Measurements from ENCODE around the gene KBTBD8. TPM values are rescaled to one million over a fixed set of nuclear protein-coding genes. Genes with fewer than 3 reads are reported as not detected.

The KBTBD8 gene
- total and polyA plus RNA-seq, 9 of the 15 experiments (the other 6 are each of a cell fraction or from before 2014, with no cell fraction given) = 2.7 to 9.1 (median 5.6) TPM

DNA sequence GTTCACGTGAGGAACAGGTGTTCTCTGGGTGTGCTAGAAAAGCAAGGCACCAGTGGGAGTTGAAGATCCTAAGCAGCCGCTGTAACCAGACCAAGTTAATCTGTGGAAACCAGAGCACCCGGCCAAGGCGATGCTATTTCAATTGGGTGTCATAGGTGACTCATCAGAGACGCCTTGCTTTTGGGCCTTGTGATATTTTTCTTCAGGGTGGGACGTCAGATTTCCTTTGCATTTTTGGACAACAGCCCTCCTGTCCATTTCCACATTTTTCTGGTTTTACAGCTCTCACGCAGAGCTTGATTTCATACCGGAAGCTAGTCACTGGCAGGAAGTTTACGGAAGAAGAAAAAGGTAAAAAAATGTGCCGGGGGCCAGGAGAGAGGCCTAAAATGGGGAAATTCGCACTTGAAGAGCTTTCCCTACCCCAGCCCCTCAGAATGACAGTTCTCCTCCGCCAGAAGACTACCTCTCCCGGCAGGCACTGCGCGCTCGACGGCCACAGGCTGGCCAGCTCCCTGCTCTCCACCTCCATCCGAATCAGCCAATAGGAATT, 471 bp upstream of the KBTBD8 start (continued):
- TF ChIP-seq, protein P1, sequence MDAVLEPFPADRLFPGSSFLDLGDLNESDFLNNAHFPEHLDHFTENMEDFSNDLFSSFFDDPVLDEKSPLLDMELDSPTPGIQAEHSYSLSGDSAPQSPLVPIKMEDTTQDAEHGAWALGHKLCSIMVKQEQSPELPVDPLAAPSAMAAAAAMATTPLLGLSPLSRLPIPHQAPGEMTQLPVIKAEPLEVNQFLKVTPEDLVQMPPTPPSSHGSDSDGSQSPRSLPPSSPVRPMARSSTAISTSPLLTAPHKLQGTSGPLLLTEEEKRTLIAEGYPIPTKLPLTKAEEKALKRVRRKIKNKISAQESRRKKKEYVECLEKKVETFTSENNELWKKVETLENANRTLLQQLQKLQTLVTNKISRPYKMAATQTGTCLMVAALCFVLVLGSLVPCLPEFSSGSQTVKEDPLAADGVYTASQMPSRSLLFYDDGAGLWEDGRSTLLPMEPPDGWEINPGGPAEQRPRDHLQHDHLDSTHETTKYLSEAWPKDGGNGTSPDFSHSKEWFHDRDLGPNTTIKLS (IDR thresholded peaks at IDR 0.05; ENCODE audit: borderline replicate concordance, low read depth) = no peak
- TF ChIP-seq DMBX1 (CRISPR knock-in tag; IDR thresholded peaks at IDR 0.05; ENCODE audit: borderline replicate concordance) (no peak), ZNF551 (CRISPR knock-in tag; IDR thresholded peaks at IDR 0.05) (no peak), CREM (IDR thresholded peaks at IDR 0.05; ENCODE audit: low read depth) (no peak; the same call in 1 of the 2 replicates), ATF7 (IDR thresholded peaks at IDR 0.05) (peak; percentile 42; the same call in 1 of the 2 replicates), CBFA2T2 (conservative IDR thresholded peaks at IDR 0.05) (peak; percentile 45), NEUROD1 (IDR thresholded peaks at IDR 0.05; ENCODE audit: borderline replicate concordance, low read depth, low read length, partially characterized antibody) (no peak), ZNF780A (CRISPR knock-in tag; IDR thresholded peaks at IDR 0.05) (no peak), SNRNP70 (optimal IDR thresholded peaks at IDR 0.05; ENCODE audit: low read depth, low read length) (no peak), ZNF79 (CRISPR knock-in tag; IDR thresholded peaks at IDR 0.05; ENCODE audit: low read depth) (no peak), STAT5B (CRISPR knock-in tag; IDR thresholded peaks at IDR 0.05) (no peak), E2F3 (CRISPR knock-in tag; IDR thresholded peaks at IDR 0.05) (no peak), ZNF175 (CRISPR knock-in tag; IDR thresholded peaks at IDR 0.05; ENCODE audit: low read depth) (0 out of 2 replicates have a peak, but pooled peaks have one; percentile 41), ZNF134 (CRISPR knock-in tag; conservative IDR thresholded peaks at IDR 0.05) (no peak), ARID2 (IDR thresholded peaks at IDR 0.05) (no peak)
- TF ChIP-seq, protein P2, sequence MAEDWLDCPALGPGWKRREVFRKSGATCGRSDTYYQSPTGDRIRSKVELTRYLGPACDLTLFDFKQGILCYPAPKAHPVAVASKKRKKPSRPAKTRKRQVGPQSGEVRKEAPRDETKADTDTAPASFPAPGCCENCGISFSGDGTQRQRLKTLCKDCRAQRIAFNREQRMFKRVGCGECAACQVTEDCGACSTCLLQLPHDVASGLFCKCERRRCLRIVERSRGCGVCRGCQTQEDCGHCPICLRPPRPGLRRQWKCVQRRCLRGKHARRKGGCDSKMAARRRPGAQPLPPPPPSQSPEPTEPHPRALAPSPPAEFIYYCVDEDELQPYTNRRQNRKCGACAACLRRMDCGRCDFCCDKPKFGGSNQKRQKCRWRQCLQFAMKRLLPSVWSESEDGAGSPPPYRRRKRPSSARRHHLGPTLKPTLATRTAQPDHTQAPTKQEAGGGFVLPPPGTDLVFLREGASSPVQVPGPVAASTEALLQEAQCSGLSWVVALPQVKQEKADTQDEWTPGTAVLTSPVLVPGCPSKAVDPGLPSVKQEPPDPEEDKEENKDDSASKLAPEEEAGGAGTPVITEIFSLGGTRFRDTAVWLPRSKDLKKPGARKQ (CRISPR knock-in tag; IDR thresholded peaks at IDR 0.05) = no peak
- TF ChIP-seq, protein P3, sequence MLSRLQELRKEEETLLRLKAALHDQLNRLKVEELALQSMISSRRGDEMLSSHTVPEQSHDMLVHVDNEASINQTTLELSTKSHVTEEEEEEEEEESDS (CRISPR knock-in tag; IDR thresholded peaks at IDR 0.05) = no peak
- TF ChIP-seq, protein P4, sequence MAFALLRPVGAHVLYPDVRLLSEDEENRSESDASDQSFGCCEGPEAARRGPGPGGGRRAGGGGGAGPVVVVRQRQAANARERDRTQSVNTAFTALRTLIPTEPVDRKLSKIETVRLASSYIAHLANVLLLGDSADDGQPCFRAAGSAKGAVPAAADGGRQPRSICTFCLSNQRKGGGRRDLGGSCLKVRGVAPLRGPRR (CRISPR knock-in tag; IDR thresholded peaks at IDR 0.05) = no peak
- TF ChIP-seq, protein P5, sequence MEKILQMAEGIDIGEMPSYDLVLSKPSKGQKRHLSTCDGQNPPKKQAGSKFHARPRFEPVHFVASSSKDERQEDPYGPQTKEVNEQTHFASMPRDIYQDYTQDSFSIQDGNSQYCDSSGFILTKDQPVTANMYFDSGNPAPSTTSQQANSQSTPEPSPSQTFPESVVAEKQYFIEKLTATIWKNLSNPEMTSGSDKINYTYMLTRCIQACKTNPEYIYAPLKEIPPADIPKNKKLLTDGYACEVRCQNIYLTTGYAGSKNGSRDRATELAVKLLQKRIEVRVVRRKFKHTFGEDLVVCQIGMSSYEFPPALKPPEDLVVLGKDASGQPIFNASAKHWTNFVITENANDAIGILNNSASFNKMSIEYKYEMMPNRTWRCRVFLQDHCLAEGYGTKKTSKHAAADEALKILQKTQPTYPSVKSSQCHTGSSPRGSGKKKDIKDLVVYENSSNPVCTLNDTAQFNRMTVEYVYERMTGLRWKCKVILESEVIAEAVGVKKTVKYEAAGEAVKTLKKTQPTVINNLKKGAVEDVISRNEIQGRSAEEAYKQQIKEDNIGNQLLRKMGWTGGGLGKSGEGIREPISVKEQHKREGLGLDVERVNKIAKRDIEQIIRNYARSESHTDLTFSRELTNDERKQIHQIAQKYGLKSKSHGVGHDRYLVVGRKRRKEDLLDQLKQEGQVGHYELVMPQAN (IDR thresholded peaks at IDR 0.05; ENCODE audit: borderline replicate concordance) = no peak
- TF ChIP-seq, protein P6, sequence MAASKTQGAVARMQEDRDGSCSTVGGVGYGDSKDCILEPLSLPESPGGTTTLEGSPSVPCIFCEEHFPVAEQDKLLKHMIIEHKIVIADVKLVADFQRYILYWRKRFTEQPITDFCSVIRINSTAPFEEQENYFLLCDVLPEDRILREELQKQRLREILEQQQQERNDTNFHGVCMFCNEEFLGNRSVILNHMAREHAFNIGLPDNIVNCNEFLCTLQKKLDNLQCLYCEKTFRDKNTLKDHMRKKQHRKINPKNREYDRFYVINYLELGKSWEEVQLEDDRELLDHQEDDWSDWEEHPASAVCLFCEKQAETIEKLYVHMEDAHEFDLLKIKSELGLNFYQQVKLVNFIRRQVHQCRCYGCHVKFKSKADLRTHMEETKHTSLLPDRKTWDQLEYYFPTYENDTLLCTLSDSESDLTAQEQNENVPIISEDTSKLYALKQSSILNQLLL (CRISPR knock-in tag; IDR thresholded peaks at IDR 0.05; ENCODE audit: borderline replicate concordance) = no peak
